Activated CD8-positive, alpha-beta T cell treated with anti-CD3 and anti-CD28 coated beads for 36 hours (primary cell): Measurements from ENCODE around the gene CDR2. TPM values are rescaled to one million over a fixed set of nuclear protein-coding genes. Genes with fewer than 3 reads are reported as not detected.

Experiments used
- ATAC-seq: fragments of 200-7000 bp; cut with Tn5 transposase; one replicate; pipeline ENCODE4 v1.10.0; 2021; ENCODE audit warnings: mild to moderate bottlenecking, moderate library complexity
- CTCF ChIA-PET: fragments of 350-600 bp; sonication (Branson Sonifier 250); formaldehyde crosslinking; loops from one replicate; lab custom pipeline; 2021; ENCODE audit warnings: antibody characterized with exemption; lab: Charles Lee
- POLR2A ChIA-PET: fragments of 350-600 bp; sonication (Branson Sonifier 250); formaldehyde crosslinking; loops from one replicate; lab custom pipeline; 2021; ENCODE audit warnings: antibody characterized with exemption; lab: Charles Lee
- DNase-seq: peaks from one replicate; pipeline ENCODE4 v3.0.0-alpha.2; 2020
- H3K27ac Mint-ChIP-seq: one replicate; pipeline ENCODE4 v1.8.0; 2021; ENCODE audit warnings: mild to moderate bottlenecking, mixed read lengths
- H3K27me3 Mint-ChIP-seq: one replicate; pipeline ENCODE4 v1.8.0; 2021; ENCODE audit warnings: mixed read lengths
- H3K36me3 Mint-ChIP-seq: one replicate; pipeline ENCODE4 v1.8.0; 2021; ENCODE audit warnings: low read depth, mixed read lengths
- H3K4me1 Mint-ChIP-seq: one replicate; pipeline ENCODE4 v1.8.0; 2021; ENCODE audit warnings: low read depth, mixed read lengths
- H3K4me3 Mint-ChIP-seq: one replicate; pipeline ENCODE4 v1.8.0; 2021; ENCODE audit warnings: mild to moderate bottlenecking, moderate library complexity, mixed read lengths
- H3K9me3 Mint-ChIP-seq: one replicate; pipeline ENCODE4 v1.8.0; 2021; ENCODE audit warnings: mixed read lengths
- CTCF ChIP-seq: fragments of 200-600 bp; IDR thresholded peaks from one replicate; pipeline ENCODE4 v1.8.0; 2022; ENCODE audit warnings: antibody characterized with exemption, mild to moderate bottlenecking
- intact Hi-C: fragments of 100-400 bp; cut with micrococcal nuclease; formaldehyde crosslinking; loops from one replicate; pipeline ENCODE4 v1.10.0; 2022
- total RNA-seq, 2 experiments: library from RNA; stranded (reverse); gene quantifications; one replicate each; pipeline ENCODE4 v1.2.3, GENCODE V29; 2021

Gene CDR2
- total RNA-seq, 2 experiments from 2014 or later = 34.7 to 37.6 TPM

- peaks cover 37% of the 10 kb centered on the region for H3K36me3 Mint-ChIP-seq
- H3K4me1 Mint-ChIP-seq = peaks cover 3% of the 10 kb centered on the region
- ATAC-seq = peak; percentile 89
- DNase-seq = peak; percentile 86
- H3K4me3 Mint-ChIP-seq = no peak overlapping the region
- H3K27me3 Mint-ChIP-seq = no peaks in the 10 kb centered on the region
- intact Hi-C loops = no loop called here
- peak overlapping the region; percentile 34 for H3K27ac Mint-ChIP-seq
- no peaks in the 10 kb centered on the region for H3K9me3 Mint-ChIP-seq
- TF ChIP-seq CTCF = peak; percentile 97
- ChIA-PET POLR2A (interaction anchor here (0.6 to 1.2 kb wide), 2 partner anchors 95 to 753 kb away, joined by 3 to 4 read pairs; no protein-coding TSS in a partner anchor), CTCF (interaction anchor here (0.6 to 1.6 kb wide), 16 partner anchors 8 to 98 kb away, joined by 3 to 6 read pairs (median 3); no protein-coding TSS in a partner anchor)
Observed at GRCh38 chr16:22321340-22322001, 52.9 kb downstream of the CDR2 start.

- ATAC-seq (no peak), DNase-seq (no peak)
- ChIA-PET CTCF (interaction anchor here (0.6 to 1.6 kb wide), 15 partner anchors 9 to 99 kb away, joined by 3 to 6 read pairs (median 3); no protein-coding TSS in a partner anchor), POLR2A (interaction anchor here (0.6 to 1.2 kb wide), 2 partner anchors 58 to 96 kb away, joined by 3 to 4 read pairs; no protein-coding TSS in a partner anchor)
- peaks cover 3% of the 10 kb centered on the region for H3K4me1 Mint-ChIP-seq
- intact Hi-C loops = no loop called here
- H3K9me3 Mint-ChIP-seq = no peaks in the 10 kb centered on the region
- H3K27me3 Mint-ChIP-seq = no peaks in the 10 kb centered on the region
- TF ChIP-seq CTCF = no peak
- H3K36me3 Mint-ChIP-seq = peaks cover 36% of the 10 kb centered on the region
- peak overlapping the region; percentile 34 for H3K27ac Mint-ChIP-seq
- H3K4me3 Mint-ChIP-seq = no peak overlapping the region
Observed at GRCh38 chr16:22320572-22321339, 53.7 kb downstream of the CDR2 start.

GRCh38 chr16:22318690-22319358, 55.6 kb downstream of the CDR2 start:
- intact Hi-C loops = no loop called here
- ChIA-PET CTCF (interaction anchor here (0.9 to 2.3 kb wide), 8 partner anchors 11 to 108 kb away, joined by 3 to 13 read pairs (median 4); partner anchors contain the start of genes CDR2 and POLR3E), POLR2A (no interaction called here)
- Mint-ChIP-seq H3K9me3 (no peaks in the 10 kb centered on the region), H3K4me1 (peaks cover 3% of the 10 kb centered on the region), H3K27ac (no peak overlapping the region), H3K4me3 (no peak overlapping the region), H3K27me3 (no peaks in the 10 kb centered on the region), H3K36me3 (peaks cover 37% of the 10 kb centered on the region)
- ATAC-seq (peak; percentile 49), DNase-seq (peak; percentile 63)
- peak; percentile 79 for TF ChIP-seq CTCF

- H3K27me3 Mint-ChIP-seq = no peaks in the 10 kb centered on the region
- intact Hi-C loops = no loop called here
- ChIA-PET POLR2A (no interaction called here), CTCF (interaction anchor here (1.7 to 1.8 kb wide), 2 partner anchors 12 to 57 kb away, joined by 5 to 6 read pairs; partner anchors contain the start of gene CDR2)
- TF ChIP-seq CTCF = no peak
- peaks cover 44% of the 10 kb centered on the region for H3K36me3 Mint-ChIP-seq
- H3K4me1 Mint-ChIP-seq = peaks cover 3% of the 10 kb centered on the region
- no peaks in the 10 kb centered on the region for H3K9me3 Mint-ChIP-seq
- no peak overlapping the region for H3K4me3 Mint-ChIP-seq
- DNase-seq = no peak
- H3K27ac Mint-ChIP-seq = peak overlapping the region; percentile 27
- no peak for ATAC-seq
Observed at GRCh38 chr16:22317625-22318024, 56.8 kb downstream of the CDR2 start.
